ENCODE results near the gene ANKRD18A.

- TF ChIP-seq RAD21 (IDR thresholded peaks at IDR 0.05; ENCODE audit: low read length), result no peak
- TF ChIP-seq CTCF (conservative IDR thresholded peaks at IDR 0.05; ENCODE audit: low read depth, low read length), result no peak
- no peak for TF ChIP-seq RFX5 (IDR thresholded peaks at IDR 0.05; ENCODE audit: low read depth, low read length)
- no peak for TF ChIP-seq NFE2L2 (IDR thresholded peaks at IDR 0.05; ENCODE audit: low read depth, low read length)
- TF ChIP-seq CHD1 (IDR thresholded peaks at IDR 0.05; ENCODE audit: low read depth, low read length), result no peak
- TF ChIP-seq CEBPB (IDR thresholded peaks at IDR 0.05; ENCODE audit: low read depth, low read length), result no peak
- no peak for TF ChIP-seq POLR2A (IDR thresholded peaks at IDR 0.05; ENCODE audit: low read depth, low read length)
- TF ChIP-seq ELK1 (IDR thresholded peaks at IDR 0.05; ENCODE audit: borderline replicate concordance, low read depth, low read length), result no peak
- TF ChIP-seq MAZ (IDR thresholded peaks at IDR 0.05; ENCODE audit: borderline replicate concordance, low read depth, low read length), result no peak
- TF ChIP-seq FOS (IDR thresholded peaks at IDR 0.05; ENCODE audit: low read depth, low read length), result no peak
- no peak for TF ChIP-seq BHLHE40 (IDR thresholded peaks at IDR 0.05; ENCODE audit: low read depth, low read length)
- no peak for TF ChIP-seq USF2 (IDR thresholded peaks at IDR 0.05; ENCODE audit: low read depth, low read length)
- TF ChIP-seq MAFK (IDR thresholded peaks at IDR 0.05; ENCODE audit: low read depth, low read length), result no peak
Observed at GRCh38 chr9:38622951-38623350, 2.6 kb upstream of the ANKRD18A start.

All from IMR-90 (cell line).